Measurements from ENCODE around the gene CDC37L1. TPM values are rescaled to one million over a fixed set of nuclear protein-coding genes. Genes with fewer than 3 reads are reported as not detected.
A peak's percentile ranks its signal among the peaks of the same experiment; 100 is the strongest.

The CDC37L1 gene
- total RNA-seq, 6 experiments from 2014 or later, result 20.9 to 42.4 (median 30.8) TPM

GRCh38 chr9:4691795-4692194 lies 12.4 kb downstream of the CDC37L1 start:
- TF ChIP-seq POLR2A (IDR thresholded peaks at IDR 0.05) (no peak), CTCF (IDR thresholded peaks at IDR 0.05) (no peak)
- no peak for ATAC-seq
- Histone ChIP-seq H3K4me3 (no peak overlapping the region), H3K27ac (no peak overlapping the region), H3K4me1 (no peaks in the 10 kb centered on the region), H3K27me3 (no peaks in the 10 kb centered on the region), H3K36me3 (peaks cover 0 to 25% (median 5%) of the 10 kb centered on the region in 4 donors), H3K9me3 (no peaks in the 10 kb centered on the region)
- intact Hi-C loops (cut with DNase I), result no loop called here
- 86% methylated on average over 3 of the region's 3 CpGs for WGBS (ENCODE audit: insufficient coverage, low coverage, low lambda C conversion rate, missing lambda C conversion rate)
- DNase-seq, result no peak

- ATAC-seq (peak; percentile 92 to 94 (median 93)), DNase-seq (peak; percentile 52 to 75 (median 62))
- H3K9me3 ChIP-seq, result no peaks in the 10 kb centered on the region
- intact Hi-C loops (cut with DNase I), result no loop called here
- H3K4me1 ChIP-seq, result peaks cover 0 to 24% (median 4%) of the 10 kb centered on the region in 4 donors
- no peaks in the 10 kb centered on the region for H3K27me3 ChIP-seq
- TF ChIP-seq POLR2A (IDR thresholded peaks at IDR 0.05) (no peak), CTCF (IDR thresholded peaks at IDR 0.05) (no peak)
- H3K27ac ChIP-seq, result peak overlapping the region in 1 of 3 donors; percentile 14
- H3K4me3 ChIP-seq, result no peak overlapping the region
- 61% methylated on average over 3 of the region's 3 CpGs for WGBS (ENCODE audit: insufficient coverage, low coverage, low lambda C conversion rate, missing lambda C conversion rate)
- peaks cover 0 to 53% (median 18%) of the 10 kb centered on the region in 4 donors for H3K36me3 ChIP-seq
Observed at GRCh38 chr9:4700091-4700490, 20.7 kb downstream of the CDC37L1 start.

- H3K36me3 ChIP-seq, result peaks cover 0 to 56% (median 18%) of the 10 kb centered on the region in 4 donors
- no peak for DNase-seq
Observed at GRCh38 chr9:4700932-4701331, 21.6 kb downstream of the CDC37L1 start.

GRCh38 chr9:4701526-4701925 lies 22.2 kb downstream of the CDC37L1 start:
- peaks cover 0 to 60% (median 18%) of the 10 kb centered on the region in 4 donors for H3K36me3 ChIP-seq
- no peaks in the 10 kb centered on the region for H3K9me3 ChIP-seq
- H3K27me3 ChIP-seq, result no peaks in the 10 kb centered on the region
- DNase-seq (no peak), ATAC-seq (no peak)
- WGBS (ENCODE audit: insufficient coverage, low coverage, low lambda C conversion rate, missing lambda C conversion rate), result 60% methylated on average over 1 of the region's 1 CpG
- H3K27ac ChIP-seq, result no peak overlapping the region
- TF ChIP-seq CTCF (IDR thresholded peaks at IDR 0.05) (no peak), POLR2A (IDR thresholded peaks at IDR 0.05) (no peak)
- no peak overlapping the region for H3K4me3 ChIP-seq
- H3K4me1 ChIP-seq, result peaks cover 0 to 24% (median 4%) of the 10 kb centered on the region in 4 donors
- intact Hi-C loops (cut with DNase I), result no loop called here

More at GRCh38 chr9:4700932-4701331, 21.6 kb downstream of the CDC37L1 start:
- Histone ChIP-seq H3K27me3 (no peaks in the 10 kb centered on the region), H3K27ac (peak overlapping the region in 1 of 3 donors; percentile 14), H3K9me3 (no peaks in the 10 kb centered on the region), H3K4me1 (peaks cover 0 to 24% (median 4%) of the 10 kb centered on the region in 4 donors), H3K4me3 (no peak overlapping the region)
- WGBS (ENCODE audit: insufficient coverage, low coverage, low lambda C conversion rate, missing lambda C conversion rate), result 59% methylated on average over 2 of the region's 2 CpGs
- TF ChIP-seq CTCF (IDR thresholded peaks at IDR 0.05) (no peak), POLR2A (IDR thresholded peaks at IDR 0.05) (no peak)
- ATAC-seq, result peak in 1 of 4 donors; percentile 25
- intact Hi-C loops (cut with DNase I), result no loop called here
